GM18861 (cell line): Measurements from ENCODE around the gene ST6GALNAC4.

Source experiments
- ATAC-seq: cut with Tn5 transposase; IDR thresholded peaks from one replicate; pipeline ENCODE4 v1.9.1; 2021; ENCODE audit not compliant: unreplicated experiment

ST6GALNAC4 gene

DNA sequence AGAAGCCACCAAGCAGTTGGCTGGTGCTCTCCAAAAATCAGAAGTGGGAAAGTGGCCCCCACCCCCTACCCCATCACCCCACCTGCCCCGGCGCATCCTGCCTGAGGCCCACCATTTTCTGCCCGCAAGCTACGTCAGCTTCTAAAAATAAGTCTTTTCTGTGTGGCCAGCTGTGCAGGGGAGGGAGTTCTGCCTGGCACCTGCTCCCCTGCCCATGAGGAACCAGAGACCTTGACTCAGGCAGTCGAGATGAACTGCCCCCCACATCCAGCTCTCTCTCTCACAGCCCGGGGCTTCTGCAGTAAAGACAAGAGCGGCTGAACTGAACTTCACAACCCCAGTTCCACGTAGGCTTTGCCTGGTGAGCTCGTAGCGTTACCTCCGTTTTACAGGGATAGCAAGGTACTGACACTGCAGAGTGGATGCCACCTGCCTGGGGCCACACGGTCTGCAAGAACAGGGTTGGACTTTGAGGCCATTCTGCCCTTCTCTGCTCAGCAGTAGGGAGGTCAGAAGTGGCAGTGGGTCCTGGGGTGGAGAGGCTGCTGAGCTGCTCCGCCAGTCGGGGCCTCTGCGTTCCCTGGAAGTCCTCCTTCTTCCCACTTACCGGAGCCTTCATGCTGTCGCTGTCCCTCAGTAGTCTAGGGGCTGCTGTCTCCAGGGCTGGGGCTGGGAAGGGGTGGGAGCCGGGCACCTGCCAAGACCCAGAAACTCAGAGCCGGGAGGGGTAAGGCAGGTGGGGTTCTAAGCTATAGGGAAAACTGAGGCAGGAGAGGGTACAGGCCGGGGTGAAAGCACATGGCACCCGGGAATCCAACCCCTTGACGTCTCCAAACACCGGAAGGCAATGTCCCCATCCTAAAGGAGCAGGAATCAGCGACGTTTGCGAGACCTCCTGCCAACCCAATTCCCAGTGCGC, 781 bp downstream of the ST6GALNAC4 start:
- ATAC-seq, result no peak

- no peak for ATAC-seq
Observed at GRCh38 chr9:127915325-127915752, 1.5 kb downstream of the ST6GALNAC4 start.

DNA sequence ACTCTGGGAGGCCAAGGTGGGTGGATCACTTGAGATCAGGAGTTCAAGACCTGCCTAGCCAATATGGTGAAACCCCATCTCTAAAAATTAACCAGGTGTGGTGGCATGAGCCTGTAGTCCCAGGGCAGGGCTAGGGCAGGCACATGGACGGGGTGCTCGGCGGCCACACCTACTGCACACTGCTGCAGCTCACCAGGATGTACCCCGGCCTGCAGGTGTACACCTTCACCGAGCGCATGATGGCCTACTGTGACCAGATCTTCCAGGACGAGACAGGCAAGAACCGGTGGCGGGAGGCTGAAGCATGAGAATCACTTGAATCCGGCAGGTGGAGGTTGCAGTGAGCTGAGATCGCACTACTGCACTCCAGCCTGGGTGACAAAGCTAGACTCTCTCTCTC, 3.2 kb downstream of the ST6GALNAC4 start:
- no peak for ATAC-seq

- no peak for ATAC-seq
Observed at GRCh38 chr9:127912882-127913281, 4.0 kb downstream of the ST6GALNAC4 start.

DNA sequence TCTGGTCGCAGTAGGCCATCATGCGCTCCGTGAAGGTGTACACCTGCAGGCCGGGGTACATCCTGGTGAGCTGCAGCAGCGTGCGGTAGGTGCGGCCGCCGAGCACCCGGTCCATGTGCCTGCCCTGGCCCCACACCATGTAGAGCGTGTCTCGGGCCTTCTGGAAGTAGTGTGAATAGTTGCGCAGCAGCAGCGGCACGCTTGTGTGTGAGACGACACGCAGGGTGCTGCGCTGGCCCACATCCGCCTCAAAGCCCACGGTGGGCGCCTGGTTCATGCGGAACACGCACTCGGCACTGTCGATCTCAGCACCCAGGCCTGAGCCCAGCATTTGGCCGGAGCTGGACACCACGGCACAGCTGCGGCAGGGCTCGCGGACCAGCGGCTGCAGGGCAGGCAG, 4.5 kb downstream of the ST6GALNAC4 start:
- ATAC-seq, result no peak

GRCh38 chr9:127910613-127911205, 6.1 kb downstream of the ST6GALNAC4 start:
- ATAC-seq, result no peak

DNA sequence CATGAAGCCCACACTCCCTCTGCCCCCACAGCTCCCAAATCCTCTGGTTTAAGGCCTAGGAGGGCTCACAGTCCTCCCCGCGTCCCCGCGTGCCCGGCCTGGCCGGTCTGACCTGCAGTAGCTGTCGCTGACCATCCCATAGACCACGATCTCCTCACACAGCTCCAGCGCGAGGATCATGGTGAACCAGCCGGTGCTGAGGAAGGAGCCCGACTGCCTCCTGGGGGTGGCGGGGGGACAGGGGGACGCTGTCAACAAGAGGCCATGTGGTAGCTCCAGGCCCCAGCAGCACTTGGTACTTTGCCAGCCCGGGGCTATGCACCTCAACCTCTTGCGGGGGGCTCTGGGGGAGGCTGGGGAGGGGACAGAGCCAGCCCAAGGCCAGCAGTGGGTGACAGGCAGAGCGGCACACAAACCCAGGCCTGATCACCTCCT, 7.0 kb downstream of the ST6GALNAC4 start:
- ATAC-seq, result no peak

DNA sequence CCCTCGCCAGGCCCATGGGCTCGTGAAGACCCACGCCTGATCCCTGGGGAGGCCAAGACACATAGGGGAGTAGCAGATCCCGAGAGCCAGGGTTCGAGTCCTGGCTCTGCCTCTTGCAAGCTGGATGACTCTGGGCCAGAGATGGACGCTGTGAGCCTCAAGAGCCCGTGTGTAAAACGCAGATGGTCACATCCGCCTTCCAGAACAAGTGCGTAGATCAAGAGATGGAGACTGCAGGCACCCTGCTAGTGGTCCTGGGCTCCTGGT, 8.2 kb downstream of the ST6GALNAC4 start:
- no peak for ATAC-seq

GRCh38 chr9:127907867-127908659, 8.8 kb downstream of the ST6GALNAC4 start:
- ATAC-seq, result no peak

DNA sequence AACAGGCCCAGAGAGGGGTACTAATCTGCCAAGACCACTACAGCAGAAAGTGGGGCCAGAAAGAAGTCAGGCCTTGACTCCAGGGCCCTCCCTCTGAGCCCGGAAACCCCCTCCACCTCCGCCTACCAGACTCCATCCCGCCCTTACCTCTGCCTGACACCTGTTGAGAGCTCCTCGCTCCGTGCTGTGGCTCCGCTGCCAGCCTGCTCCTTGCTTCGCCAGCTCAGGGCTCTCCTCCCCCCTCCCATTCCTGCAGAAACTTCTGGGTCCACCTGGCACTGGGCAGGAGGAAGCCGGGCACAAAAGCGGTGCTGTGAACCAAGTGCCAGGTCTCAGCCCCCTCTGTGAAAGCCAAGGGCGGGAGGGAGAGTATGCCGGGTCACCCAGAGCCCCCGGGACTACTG, 11.1 kb downstream of the ST6GALNAC4 start:
- no peak for ATAC-seq

GRCh38 chr9:127905004-127905728, 11.7 kb downstream of the ST6GALNAC4 start:
- ATAC-seq, result no peak

DNA sequence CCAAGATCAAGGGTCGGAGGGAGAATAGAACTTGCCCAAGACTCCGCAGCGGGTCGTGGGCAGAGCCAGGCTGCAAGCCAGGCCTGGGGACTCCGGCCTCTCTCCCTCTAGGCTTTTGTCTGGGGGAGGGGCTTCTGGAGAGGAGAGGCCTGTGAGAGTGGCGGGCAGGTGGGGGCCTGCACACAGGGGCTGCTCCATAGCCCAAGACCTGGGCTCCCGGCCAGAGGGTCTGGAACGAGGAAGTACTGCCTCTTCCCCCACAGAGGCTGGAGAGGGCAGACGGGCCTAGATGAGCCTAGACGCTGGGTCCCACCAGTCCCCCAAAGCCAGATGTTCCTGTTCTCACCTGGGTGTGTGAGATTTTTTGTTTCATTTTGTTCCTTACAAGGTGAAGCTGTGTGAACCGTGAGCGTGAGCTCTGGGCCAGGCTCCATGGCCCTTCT, 12.3 kb downstream of the ST6GALNAC4 start:
- ATAC-seq, result no peak

DNA sequence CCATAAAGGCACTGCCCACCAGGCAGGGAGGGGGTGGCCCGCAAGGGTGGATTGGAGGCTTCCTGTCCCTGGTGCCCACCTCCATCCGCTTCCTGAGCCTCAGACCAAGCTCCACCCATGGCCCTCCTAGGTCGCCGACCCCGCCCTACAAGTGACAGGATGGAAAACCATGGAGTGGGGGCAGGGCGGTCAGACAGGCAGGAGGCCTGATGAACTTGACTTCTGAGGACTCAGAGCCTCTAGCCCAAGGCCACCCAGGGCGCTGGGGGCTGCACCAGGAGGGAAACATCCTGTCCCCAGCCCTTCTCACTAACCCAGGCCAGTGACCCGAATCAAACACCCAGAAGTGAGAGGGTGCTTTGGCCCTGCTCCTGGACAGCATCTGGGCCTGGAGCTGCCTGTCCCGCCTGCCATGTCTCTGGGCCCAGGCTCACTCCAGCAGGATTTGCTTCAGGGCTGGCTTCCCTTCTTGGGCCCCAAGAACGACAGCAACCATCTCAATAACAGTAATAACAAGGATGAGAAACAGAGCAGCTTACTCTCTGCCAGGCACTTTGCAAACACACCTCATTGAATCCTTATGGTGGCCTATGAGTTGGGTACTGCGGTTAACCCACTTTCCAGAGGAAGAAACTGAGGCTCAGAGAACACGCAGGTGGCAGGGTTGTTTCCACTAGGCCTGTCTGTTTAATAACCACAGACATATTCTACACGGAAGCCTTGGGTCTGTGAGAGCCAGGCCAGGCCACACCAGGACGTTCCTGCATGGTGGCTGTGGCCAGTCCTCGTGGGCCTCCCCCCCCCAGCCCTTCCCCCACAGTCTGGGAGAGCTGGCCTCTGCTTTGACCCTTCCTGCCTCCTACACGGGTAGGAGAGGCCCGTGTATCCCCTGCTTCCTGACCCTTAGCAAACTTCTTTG, 13.0 kb downstream of the ST6GALNAC4 start:
- peak; percentile 28 for ATAC-seq

- no peak for ATAC-seq
Observed at GRCh38 chr9:127899128-127899943, 17.5 kb downstream of the ST6GALNAC4 start, which contains the start of gene ST6GALNAC6. Gene ST6GALNAC6, minus strand, starts transcription at chr9:127899603. Its CDS starts 1,622 bp downstream, at chr9:127897981.

- no peak for ATAC-seq
Observed at GRCh38 chr9:127898433-127899127, 18.3 kb downstream of the ST6GALNAC4 start.

DNA sequence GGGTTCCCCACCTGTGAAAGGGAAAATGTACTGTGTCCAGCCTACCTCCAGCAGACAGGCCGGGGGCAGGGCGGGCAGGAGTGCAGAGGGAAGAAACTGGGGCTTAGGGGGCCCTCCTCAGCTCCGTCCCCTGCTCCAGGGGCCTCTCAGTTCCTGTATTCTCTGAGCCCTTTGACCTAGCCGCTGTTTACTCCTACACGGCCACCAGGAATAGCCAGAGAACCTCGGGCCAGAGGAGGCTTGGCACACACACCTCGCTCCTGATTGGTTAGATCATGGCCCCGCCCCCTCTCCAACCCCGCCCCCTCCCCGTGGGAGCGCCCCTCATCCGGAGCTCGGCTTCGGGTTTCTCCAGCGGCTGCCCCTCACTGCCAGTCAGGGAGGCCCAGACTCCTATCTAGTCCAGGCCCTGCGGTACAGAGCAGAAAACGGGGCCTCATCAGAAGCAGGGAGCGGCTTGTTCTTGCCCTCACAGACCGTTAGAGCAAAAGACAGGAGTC, 19.6 kb downstream of the ST6GALNAC4 start:
- no peak for ATAC-seq

GRCh38 chr9:127896395-127897192, 20.2 kb downstream of the ST6GALNAC4 start:
- no peak for ATAC-seq
